Measurements from ENCODE around the gene SCART1.

The SCART1 gene

GRCh38 chr10:133452453-133452852 is 1.3 kb upstream of the SCART1 start:
- Mint-ChIP-seq H3K9me3 (peaks cover 11% of the 10 kb centered on the region), H3K27ac (ENCODE audit: low read depth) (no peak overlapping the region), H3K36me3 (ENCODE audit: insufficient read depth) (no peaks in the 10 kb centered on the region), H3K4me1 (no peaks in the 10 kb centered on the region), H3K4me3 (no peak overlapping the region), H3K27me3 (peaks cover 5% of the 10 kb centered on the region)
- DNase-seq (ENCODE audit: low spot score in 2 of 2) (no peak), ATAC-seq (replicated peaks; ENCODE audit: extremely low read depth, poor library complexity, severe bottlenecking) (no peak)

- Mint-ChIP-seq H3K27me3 (no peaks in the 10 kb centered on the region), H3K27ac (ENCODE audit: low read depth) (no peak overlapping the region), H3K36me3 (ENCODE audit: insufficient read depth) (peaks cover 5% of the 10 kb centered on the region), H3K4me3 (no peak overlapping the region), H3K4me1 (no peaks in the 10 kb centered on the region), H3K9me3 (peaks cover 3% of the 10 kb centered on the region)
- DNase-seq (ENCODE audit: low spot score in 2 of 2) (no peak), ATAC-seq (replicated peaks; ENCODE audit: extremely low read depth, poor library complexity, severe bottlenecking) (no peak)
Observed at GRCh38 chr10:133454204-133454893, 604 bp downstream of the SCART1 start.

DNA sequence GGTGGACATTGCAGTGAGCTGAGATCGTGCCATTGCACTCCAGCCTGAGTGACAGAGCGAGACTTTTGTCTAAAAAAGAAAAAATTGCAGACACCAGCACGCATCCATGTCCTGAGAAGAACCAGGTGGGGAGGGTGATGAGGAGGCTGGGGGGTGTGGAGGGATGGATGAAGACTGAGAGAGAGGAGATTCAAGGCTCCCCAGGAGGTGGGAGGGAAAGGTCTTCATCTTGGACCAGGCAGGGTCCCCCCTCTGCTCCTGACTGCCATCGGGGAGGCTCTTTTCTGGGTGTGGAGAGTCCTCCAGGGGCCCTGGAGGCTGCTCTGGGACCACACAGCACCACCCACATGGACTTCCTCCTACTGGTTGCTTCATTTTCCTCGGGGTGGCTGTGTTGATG is 1.5 kb downstream of the SCART1 start:
- no peak overlapping the region for H3K27ac Mint-ChIP-seq (ENCODE audit: low read depth)
- no peaks in the 10 kb centered on the region for H3K27me3 Mint-ChIP-seq
- peaks cover 5% of the 10 kb centered on the region for H3K36me3 Mint-ChIP-seq (ENCODE audit: insufficient read depth)
- no peaks in the 10 kb centered on the region for H3K9me3 Mint-ChIP-seq
- H3K4me3 Mint-ChIP-seq: no peak overlapping the region
- no peaks in the 10 kb centered on the region for H3K4me1 Mint-ChIP-seq
- DNase-seq (ENCODE audit: low spot score in 2 of 2) (no peak), ATAC-seq (replicated peaks; ENCODE audit: extremely low read depth, poor library complexity, severe bottlenecking) (no peak)

DNA sequence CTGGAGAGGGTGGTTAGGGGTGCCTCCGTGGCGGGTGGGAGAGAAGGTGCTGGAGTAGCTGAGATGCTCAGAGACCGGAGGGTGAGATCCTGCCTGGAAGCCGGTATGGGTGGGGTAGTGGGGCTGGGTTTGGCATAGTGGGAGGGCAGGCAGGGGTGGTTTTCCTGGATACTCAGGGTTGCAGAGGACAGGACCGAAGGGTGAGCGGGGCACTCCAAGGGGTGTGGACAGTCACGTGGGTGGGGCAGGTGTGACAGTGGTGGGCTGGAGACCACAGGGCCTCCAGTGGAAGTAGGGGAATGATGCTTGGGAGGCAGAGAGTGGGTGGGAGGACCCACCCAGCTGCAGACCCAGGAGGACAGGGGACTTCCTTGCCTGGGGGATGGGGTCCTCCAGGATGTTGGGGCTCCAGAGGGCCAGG is 1.9 kb downstream of the SCART1 start:
- DNase-seq (ENCODE audit: low spot score in 2 of 2): no peak
- no peaks in the 10 kb centered on the region for H3K9me3 Mint-ChIP-seq
- peaks cover 5% of the 10 kb centered on the region for H3K36me3 Mint-ChIP-seq (ENCODE audit: insufficient read depth)
- no peak overlapping the region for H3K4me3 Mint-ChIP-seq
- no peaks in the 10 kb centered on the region for H3K4me1 Mint-ChIP-seq
- H3K27ac Mint-ChIP-seq (ENCODE audit: low read depth): no peak overlapping the region
- H3K27me3 Mint-ChIP-seq: no peaks in the 10 kb centered on the region
- no peak for ATAC-seq (replicated peaks; ENCODE audit: extremely low read depth, poor library complexity, severe bottlenecking)

- Mint-ChIP-seq H3K36me3 (ENCODE audit: insufficient read depth) (peaks cover 5% of the 10 kb centered on the region), H3K9me3 (no peaks in the 10 kb centered on the region), H3K27ac (ENCODE audit: low read depth) (no peak overlapping the region), H3K4me3 (no peak overlapping the region), H3K4me1 (no peaks in the 10 kb centered on the region), H3K27me3 (no peaks in the 10 kb centered on the region)
- ATAC-seq (replicated peaks; ENCODE audit: extremely low read depth, poor library complexity, severe bottlenecking) (no peak), DNase-seq (ENCODE audit: low spot score in 2 of 2) (no peak)
Observed at GRCh38 chr10:133456041-133456951, 2.6 kb downstream of the SCART1 start.

DNA sequence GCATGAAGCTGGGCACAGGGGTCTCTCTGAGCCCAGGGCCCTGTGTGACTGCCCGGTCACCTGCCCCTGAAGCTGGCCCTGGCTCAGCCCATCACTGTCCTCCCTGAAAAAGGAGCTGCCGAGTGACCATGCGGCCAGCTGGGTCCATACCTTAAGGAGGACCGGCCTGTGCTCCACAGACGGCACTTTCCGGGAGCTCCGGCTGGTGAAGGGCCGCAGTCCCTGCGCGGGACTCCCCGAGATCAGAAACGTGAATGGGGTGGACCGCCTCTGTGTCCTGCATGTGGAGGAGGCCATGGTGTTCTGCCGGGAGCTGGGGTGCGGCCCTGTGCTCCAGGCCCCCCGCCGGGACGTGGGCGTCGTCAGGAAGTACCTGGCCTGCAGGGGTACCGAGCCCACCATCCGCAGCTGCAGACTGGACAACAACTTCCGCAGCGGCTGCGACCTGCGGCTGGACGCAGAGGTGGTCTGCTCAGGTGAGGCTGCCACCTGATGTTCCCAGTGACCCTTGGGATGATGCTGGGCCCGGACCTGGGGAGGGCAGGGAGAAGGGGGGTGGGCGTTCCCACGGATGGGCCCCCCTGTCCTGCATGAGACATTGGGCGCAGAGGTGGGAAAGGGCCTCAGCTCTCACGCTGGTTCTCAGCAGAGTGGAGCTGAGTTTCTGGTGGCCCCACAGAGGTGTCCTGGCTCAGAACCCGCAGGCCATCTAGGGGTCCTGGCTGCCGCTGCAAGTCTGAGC is 3.5 kb downstream of the SCART1 start:
- no peak for DNase-seq (ENCODE audit: low spot score in 2 of 2)
- H3K9me3 Mint-ChIP-seq: no peaks in the 10 kb centered on the region
- no peak overlapping the region for H3K27ac Mint-ChIP-seq (ENCODE audit: low read depth)
- H3K36me3 Mint-ChIP-seq (ENCODE audit: insufficient read depth): peaks cover 5% of the 10 kb centered on the region
- no peak for ATAC-seq (replicated peaks; ENCODE audit: extremely low read depth, poor library complexity, severe bottlenecking)
- no peaks in the 10 kb centered on the region for H3K4me1 Mint-ChIP-seq
- H3K4me3 Mint-ChIP-seq: no peak overlapping the region
- H3K27me3 Mint-ChIP-seq: no peaks in the 10 kb centered on the region

GRCh38 chr10:133458021-133458709 is 4.4 kb downstream of the SCART1 start:
- H3K4me1 Mint-ChIP-seq: no peaks in the 10 kb centered on the region
- no peaks in the 10 kb centered on the region for H3K27me3 Mint-ChIP-seq
- H3K4me3 Mint-ChIP-seq: no peak overlapping the region
- ATAC-seq (replicated peaks; ENCODE audit: extremely low read depth, poor library complexity, severe bottlenecking): no peak
- H3K36me3 Mint-ChIP-seq (ENCODE audit: insufficient read depth): peaks cover 5% of the 10 kb centered on the region
- no peak for DNase-seq (ENCODE audit: low spot score in 2 of 2)
- H3K9me3 Mint-ChIP-seq: no peaks in the 10 kb centered on the region
- no peak overlapping the region for H3K27ac Mint-ChIP-seq (ENCODE audit: low read depth)

- ATAC-seq (replicated peaks; ENCODE audit: extremely low read depth, poor library complexity, severe bottlenecking): no peak
- Mint-ChIP-seq H3K27me3 (no peaks in the 10 kb centered on the region), H3K36me3 (ENCODE audit: insufficient read depth) (peaks cover 5% of the 10 kb centered on the region), H3K9me3 (no peaks in the 10 kb centered on the region), H3K4me3 (no peak overlapping the region), H3K4me1 (no peaks in the 10 kb centered on the region), H3K27ac (ENCODE audit: low read depth) (no peak overlapping the region)
- DNase-seq (ENCODE audit: low spot score in 2 of 2): no peak
Observed at GRCh38 chr10:133458710-133459453, 5.1 kb downstream of the SCART1 start.

DNA sequence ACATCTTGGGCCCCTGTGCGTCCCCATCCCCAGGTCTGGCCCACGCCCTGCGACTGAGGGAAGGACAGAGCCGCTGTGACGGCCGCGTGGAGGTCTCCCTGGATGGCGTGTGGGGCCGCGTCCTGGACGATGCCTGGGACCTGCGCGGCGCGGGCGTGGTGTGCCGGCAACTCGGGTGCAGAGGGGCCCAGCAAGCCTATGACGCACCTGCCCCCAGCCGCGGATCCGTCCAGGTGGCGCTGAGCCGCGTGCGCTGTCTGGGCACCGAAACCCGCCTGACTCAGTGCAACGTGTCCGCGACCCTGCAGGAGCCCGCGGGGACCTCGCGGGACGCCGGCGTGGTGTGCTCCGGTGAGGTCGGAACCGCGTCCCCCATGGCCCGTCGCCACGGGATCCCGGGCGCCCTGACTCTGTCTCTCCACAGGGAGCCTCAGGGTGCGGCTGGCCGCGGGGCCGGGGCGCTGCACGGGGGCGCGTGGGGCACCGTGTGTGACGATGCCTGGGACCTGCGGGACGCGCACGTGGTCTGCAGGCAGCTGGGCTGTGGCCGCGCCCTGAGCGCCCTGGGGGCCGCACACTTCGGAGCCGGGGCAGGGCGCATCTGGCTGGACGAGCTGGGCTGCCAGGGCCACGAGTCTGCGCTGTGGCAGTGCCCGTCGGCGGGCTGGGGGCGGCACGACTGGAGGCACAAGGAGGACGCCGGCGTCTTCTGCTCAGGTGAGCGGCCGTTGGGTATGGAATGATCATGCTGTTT is 5.9 kb downstream of the SCART1 start:
- no peak overlapping the region for H3K27ac Mint-ChIP-seq (ENCODE audit: low read depth)
- no peaks in the 10 kb centered on the region for H3K27me3 Mint-ChIP-seq
- ATAC-seq (replicated peaks; ENCODE audit: extremely low read depth, poor library complexity, severe bottlenecking) (no peak), DNase-seq (ENCODE audit: low spot score in 2 of 2) (no peak)
- H3K36me3 Mint-ChIP-seq (ENCODE audit: insufficient read depth): peaks cover 5% of the 10 kb centered on the region
- H3K4me1 Mint-ChIP-seq: no peaks in the 10 kb centered on the region
- H3K4me3 Mint-ChIP-seq: no peak overlapping the region
- no peaks in the 10 kb centered on the region for H3K9me3 Mint-ChIP-seq

GRCh38 chr10:133460208-133460769 is 6.5 kb downstream of the SCART1 start:
- no peaks in the 10 kb centered on the region for H3K4me1 Mint-ChIP-seq
- ATAC-seq (replicated peaks; ENCODE audit: extremely low read depth, poor library complexity, severe bottlenecking) (no peak), DNase-seq (ENCODE audit: low spot score in 2 of 2) (no peak)
- H3K9me3 Mint-ChIP-seq: no peaks in the 10 kb centered on the region
- H3K27me3 Mint-ChIP-seq: no peaks in the 10 kb centered on the region
- H3K27ac Mint-ChIP-seq (ENCODE audit: low read depth): no peak overlapping the region
- peaks cover 5% of the 10 kb centered on the region for H3K36me3 Mint-ChIP-seq (ENCODE audit: insufficient read depth)
- no peak overlapping the region for H3K4me3 Mint-ChIP-seq

DNA sequence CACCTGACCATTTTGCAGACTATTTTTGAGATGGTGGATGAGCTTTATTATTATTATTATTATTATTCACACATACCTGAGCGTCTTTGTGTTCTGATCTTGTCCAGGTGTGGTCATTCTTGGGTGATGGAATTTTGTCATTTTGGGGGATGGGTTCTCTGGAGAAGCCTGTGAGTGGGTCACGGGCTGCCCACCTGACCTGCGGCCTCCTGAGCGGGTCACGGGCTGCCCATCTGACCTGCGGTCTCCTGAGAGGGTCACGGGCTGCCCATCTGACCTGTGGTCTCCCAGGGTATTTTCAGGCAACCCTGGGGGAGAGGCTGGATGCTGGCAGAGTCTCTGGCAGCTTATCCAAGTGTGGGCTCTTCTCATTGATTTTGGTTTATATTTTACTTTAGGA is 7.3 kb downstream of the SCART1 start:
- no peaks in the 10 kb centered on the region for H3K9me3 Mint-ChIP-seq
- H3K36me3 Mint-ChIP-seq (ENCODE audit: insufficient read depth): peaks cover 5% of the 10 kb centered on the region
- no peak overlapping the region for H3K27ac Mint-ChIP-seq (ENCODE audit: low read depth)
- no peaks in the 10 kb centered on the region for H3K27me3 Mint-ChIP-seq
- no peaks in the 10 kb centered on the region for H3K4me1 Mint-ChIP-seq
- DNase-seq (ENCODE audit: low spot score in 2 of 2) (no peak), ATAC-seq (replicated peaks; ENCODE audit: extremely low read depth, poor library complexity, severe bottlenecking) (no peak)
- no peak overlapping the region for H3K4me3 Mint-ChIP-seq
